G401 (cell line): ENCODE measurements around the gene KCTD4. TPM values are rescaled to one million over a fixed set of nuclear protein-coding genes. Genes with fewer than 3 reads are reported as not detected.
A peak's percentile ranks its signal among the peaks of the same experiment; 100 is the strongest.
"Not testable (repeated sequence)": the region's sequence is repeated elsewhere in the genome, so short reads cannot be mapped to it uniquely, and the experiment has no call there.

ENCODE experiments used
- DNase-seq: peaks from one replicate; pipeline ENCODE4 v3.0.0-alpha.2; 2015; ENCODE audit warnings: low spot score
- in situ Hi-C: cut with HindIII; loops from 2 replicates; pipeline ENCODE4 v1.10.0; 2016; ENCODE audit warnings: low sequenced_read_pairs, mixed read lengths
- total RNA-seq: library from RNA; depleted of rRNA; stranded (reverse); fragments of >200 nt; shearing (Covaris generic); gene quantifications from 2 replicates; pipeline ENCODE4 v1.2.3, GENCODE V29; 2014; rRNA removed

Gene KCTD4
- not detected in 2 replicates for total RNA-seq

DNA sequence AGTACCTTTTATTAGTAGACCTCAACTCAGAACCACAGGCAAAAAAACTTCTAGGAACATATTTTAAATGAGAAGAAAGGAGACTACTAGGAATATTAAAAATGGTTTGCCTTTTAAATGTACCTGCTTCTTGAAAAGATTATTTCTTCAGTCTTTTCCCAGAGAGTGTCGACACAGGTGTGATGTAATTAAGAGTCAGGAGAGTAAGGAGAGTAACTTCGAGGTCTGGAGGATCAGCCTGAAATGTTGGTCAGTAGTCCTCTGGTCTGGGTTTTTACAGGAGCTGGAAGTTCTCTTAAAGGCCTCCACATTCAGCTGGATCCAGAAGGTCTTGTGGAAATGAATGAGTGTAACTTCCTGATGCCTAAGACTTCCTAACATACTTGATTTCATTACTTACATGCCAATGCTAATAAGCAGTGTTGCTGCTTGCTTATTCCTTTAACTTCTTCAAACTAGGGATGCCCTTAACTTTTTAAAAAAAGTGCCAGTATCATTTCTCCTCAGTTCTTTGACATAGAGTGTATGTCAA is at the start of gene KCTD4:
TSS of gene KCTD4 (minus strand) at position 345 of the 532 bp plus-strand sequence. CDS start 6,478 bp downstream, outside the sequence.
- no peak for DNase-seq
- in situ Hi-C loops, result no loop called here

DNA sequence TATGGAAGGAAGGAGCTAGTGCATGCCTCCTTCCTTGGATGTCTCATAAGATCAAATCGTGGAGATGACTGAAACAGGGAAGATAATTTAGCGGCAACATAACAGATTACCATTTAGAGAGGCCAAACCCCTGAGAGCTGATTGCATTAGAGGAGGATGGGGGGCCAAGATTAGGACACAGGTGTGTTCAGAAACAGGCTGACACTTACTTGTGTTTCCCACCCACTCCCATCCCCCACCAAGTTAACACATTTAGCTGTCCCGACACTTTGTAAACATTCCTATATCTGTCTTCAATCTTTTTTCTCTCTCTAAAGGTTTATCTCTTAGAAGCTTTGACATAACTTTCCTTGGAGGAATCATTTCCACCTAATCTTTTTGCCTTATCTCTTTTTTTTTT is 48.8 kb upstream of the KCTD4 start:
- in situ Hi-C loops, result no loop called here
- DNase-seq, result no peak

DNA sequence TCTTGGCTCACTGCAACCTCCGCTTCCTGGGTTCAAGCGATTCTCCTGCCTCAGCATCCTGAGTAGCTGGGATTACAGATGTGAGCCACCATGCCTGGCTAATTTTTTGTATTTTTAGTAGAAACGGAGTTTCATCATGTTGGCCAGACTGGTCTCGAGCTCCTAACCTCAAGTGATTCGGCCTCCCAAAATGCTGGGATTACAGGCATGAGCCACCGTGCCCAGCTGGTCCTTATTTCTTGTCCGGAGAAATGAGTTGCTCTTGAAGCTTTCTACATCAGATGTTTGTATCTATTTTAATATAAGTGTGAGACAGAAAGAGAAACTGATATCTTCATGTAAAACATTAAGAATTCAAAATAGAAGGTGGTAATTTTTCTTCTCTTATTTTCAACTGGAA is 43.9 kb upstream of the KCTD4 start:
- in situ Hi-C loops, DNase-seq: not testable (repeated sequence)

DNA sequence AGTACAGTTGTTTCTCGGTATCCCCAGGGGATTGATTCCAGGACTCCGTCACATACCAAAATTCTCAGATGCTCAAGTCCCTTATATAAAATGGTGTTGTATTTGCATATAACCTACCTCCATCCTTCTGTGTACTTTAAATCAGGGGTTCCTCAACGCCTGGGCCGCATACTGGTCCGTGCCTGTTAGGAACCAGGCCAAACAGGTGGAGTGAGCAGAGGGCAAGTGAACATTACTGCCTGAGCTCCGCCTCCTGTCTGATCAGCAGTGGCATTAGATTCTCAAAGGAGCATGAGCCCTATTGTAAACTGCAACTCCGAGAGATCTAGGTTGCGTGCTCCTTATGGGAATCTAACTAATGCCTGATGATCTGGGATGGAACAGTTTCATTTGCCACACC is 42.2 kb upstream of the KCTD4 start:
- in situ Hi-C loops, result no loop called here
- no peak for DNase-seq

DNA sequence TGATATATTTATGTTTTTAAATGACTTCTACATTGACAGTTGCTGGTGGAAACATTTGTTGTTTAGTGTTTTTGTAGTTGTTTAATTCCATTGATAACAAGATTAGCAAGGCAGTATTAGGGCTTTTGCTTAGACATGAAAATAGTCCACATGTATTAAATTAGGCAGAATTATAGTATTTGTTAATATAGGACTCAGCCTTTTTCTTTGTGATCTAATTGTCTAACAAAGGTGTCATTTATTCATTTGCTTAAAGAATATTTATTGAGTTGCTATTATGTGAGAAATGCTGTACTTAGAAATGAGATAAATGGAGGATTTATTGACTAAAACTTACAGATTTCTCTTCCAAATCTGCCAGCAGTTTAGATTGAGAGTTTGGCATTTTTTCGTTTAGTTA is 41.7 kb upstream of the KCTD4 start:
- no peak for DNase-seq
- in situ Hi-C loops, result no loop called here

DNA sequence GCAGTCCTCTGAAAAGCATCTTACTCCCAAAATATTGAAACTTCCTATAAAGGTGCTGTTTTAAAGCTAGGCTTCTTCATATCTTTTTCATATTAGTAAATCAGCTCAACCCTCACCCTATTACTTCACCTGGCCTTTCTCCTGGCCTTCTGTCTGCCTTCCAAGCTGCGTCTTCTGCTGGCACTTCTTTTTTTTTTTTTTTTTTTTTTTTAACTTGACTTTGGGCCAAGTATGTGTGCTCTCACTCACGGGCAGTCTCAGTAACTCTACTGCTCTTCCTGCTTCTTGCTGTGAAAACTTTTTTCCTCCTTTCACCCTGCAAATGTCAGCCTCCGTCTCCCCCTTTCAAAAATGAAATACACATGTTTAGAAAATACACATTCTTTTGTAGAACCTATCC is 41.2 kb upstream of the KCTD4 start:
- in situ Hi-C loops, result no loop called here
- DNase-seq, result peak; percentile 53

DNA sequence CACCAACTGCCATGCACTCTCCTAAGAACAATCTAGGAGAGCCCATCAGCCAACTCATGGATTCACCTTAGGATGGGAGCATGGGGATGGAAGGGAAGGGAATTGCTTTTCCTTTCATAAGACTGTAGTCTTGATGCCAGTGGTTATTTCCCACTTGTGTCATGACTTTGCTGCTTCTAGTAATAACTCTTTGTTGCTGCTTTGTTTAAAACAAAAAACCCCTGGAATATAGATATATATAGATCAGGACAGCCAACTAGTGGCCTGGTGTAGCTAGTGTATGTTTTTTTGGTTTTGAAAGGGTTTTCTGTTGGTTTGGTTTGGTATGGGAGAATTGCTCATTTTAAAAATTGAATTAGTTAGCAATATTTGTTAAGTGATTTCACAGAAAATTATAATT is 39.3 kb upstream of the KCTD4 start:
- in situ Hi-C loops, result no loop called here
- no peak for DNase-seq

DNA sequence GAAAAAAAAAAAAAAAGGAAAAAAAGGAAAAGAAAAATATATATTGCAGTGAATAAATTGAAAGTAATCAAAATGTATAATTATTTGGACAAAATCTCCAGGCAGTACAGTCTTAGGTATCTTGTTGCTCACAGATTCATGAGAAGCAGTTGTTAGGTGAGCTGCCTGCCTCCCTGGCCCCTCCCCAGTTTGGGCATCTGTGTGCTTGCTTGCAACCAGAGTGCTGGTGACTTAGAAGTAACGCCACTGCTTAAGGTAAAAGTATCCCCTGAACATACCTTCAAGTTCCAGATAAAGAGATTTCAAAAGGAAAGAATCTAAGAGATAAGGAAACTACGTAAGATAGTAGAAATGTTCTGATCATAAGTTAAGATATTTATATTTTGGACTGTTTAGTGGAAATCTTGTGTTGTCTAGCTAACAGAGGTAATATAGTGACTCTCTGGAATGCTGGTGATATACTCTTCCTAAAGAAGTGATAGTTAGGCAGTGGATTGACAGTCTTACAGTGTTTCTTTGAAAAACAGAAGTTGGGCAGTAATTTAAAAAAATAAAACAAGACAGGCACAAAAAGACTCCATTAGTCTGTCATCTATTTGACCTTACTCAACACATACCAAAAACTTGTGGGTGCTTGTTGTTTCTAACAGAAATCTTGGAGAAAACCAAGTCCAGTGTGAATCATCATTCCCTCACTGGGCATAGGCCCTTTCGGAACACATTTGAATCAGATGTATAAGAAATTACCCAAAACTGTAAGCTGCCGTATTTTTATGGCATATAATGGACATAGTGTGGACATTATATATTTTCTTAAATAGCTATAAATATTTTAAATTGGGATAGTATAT is 38.3 kb upstream of the KCTD4 start:
- no peak for DNase-seq
- in situ Hi-C loops, result no loop called here

DNA sequence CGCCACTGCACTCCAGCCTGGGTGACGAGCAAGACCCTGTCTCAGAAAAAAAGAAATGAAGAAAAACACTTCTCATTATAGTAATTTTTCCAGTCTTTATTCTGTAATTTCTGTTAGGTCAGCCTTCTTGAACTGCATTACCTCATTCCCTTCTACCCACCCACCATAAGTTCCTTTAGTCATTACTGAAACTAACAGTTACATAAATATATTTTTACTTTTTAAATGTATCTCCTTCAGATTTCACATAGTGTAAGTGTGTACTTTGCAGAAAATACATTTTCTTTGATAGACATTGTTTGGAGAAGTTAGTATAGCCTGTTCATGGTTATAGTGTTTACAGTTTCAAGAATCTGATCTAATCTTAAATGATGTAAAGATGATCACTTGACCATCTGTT is 31.7 kb upstream of the KCTD4 start:
- DNase-seq, result no peak
- in situ Hi-C loops, result no loop called here

DNA sequence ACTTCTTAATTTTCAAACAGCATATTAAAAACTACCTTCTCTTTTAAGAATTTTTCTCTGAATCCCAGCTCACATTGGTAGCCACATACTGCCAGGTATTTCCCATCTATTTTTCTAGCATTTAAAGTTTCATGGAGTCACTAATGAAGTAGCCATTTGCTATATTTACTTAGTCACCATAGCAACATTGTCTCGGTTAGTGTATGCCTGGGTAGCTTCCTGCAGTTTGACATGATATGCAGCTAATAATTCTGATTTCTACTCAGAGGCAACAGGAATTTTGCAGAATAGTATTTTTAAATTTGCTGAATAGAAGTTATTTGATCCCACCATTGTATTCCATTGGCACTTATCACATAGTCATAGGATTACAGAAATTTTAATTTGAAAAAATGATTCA is 30.9 kb upstream of the KCTD4 start:
- no peak for DNase-seq
- in situ Hi-C loops, result no loop called here

DNA sequence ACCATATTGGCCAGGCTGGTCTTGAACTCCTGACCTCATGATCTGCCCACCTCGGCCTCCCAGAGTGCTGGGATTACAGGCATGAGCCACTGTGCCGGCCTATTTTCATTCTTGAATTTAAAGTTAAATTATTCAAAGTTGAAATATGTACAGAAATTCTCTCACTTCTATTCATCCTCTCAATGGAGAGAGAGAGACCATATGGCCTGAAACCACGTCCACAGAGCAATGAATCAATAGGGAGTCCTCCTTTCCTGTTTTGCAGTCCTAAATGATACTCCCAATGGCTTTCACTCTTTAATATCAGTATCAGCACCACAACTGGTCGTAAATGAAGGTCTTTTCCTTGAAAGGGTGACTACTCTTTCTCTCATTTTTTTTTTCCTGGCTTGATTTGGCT is 30.5 kb upstream of the KCTD4 start:
- in situ Hi-C loops, result no loop called here

DNA sequence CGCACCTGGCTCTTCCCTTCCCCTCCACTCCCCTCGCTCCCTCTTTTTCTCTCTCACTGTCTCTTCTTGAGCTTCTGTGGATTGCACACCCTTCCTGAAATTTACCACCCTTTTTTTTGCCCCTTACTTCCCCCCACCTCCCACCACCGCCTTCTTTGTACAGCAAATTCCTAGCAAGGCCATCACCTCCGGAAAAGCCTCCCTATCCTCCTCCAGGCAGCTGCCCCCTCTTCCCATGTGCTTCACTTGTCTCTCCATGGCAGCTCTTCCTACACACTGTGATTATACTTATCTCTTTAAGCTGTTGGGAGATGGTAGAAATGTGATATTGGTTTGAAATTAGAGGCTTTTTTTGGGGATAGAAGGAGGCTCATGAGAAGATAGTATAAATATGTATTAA is 28.3 kb upstream of the KCTD4 start:
- in situ Hi-C loops, result no loop called here
- no peak for DNase-seq

More for the DNA sequence above, 30.5 kb upstream of the KCTD4 start:
- no peak for DNase-seq

DNA sequence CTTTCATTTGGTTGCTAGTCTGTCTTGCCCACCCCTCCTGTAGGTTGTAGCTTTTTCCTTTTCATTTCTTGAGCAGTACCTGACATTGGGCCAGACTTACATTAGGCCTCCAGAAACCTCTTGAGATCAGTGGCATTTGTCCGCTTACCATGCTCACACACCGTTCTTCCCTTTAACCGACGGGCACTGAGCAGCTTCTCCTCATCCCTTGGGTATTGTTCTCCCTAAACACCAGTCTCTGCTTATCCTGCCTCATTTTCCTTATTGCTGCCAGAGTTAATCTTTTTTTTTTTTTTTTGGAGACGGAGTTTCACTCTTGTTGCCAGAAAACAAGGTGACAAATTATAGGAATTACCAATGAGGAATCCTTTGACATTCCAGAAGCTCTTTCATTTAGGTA is 27.2 kb upstream of the KCTD4 start:
- DNase-seq, result no peak
- in situ Hi-C loops, result no loop called here

DNA sequence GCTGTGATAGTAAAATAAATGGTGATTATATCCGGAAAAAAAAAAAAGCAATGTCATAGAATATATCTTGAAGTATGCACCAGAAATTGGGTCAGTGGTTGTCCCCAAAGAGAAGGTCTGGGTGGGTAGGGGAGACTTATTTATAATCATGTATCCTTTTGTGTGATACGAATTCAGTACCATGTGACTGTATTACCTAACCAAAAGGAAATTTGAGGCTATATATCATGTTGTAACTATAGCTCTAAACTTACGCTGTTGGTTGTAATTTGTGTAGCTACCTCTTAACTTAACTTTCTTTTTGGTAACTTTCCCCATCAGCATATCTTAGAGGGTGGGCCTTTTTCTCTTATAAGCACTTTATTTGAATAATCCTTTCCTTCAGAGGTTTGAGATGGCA is 25.2 kb upstream of the KCTD4 start:
- in situ Hi-C loops, result no loop called here
- no peak for DNase-seq

DNA sequence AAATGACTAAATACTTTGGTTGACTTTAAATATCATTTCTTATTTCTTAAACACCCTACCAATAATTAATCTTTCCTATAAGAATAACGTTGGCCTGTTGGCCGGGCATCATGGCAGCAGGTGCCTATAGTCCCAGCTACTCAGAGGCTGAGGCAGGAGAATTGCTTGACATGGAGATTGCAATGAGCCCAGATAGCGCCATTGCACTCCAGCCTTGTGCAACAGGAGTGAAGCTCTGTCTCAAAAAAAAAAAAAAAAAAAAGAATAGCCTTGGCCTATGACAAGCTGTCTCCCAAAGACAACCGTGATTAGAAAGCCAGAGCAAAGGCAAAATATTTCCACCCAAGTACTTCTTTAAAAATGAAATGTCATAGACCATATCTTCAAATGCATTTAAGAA is 24.5 kb upstream of the KCTD4 start:
- in situ Hi-C loops, result no loop called here
- DNase-seq, result no peak

DNA sequence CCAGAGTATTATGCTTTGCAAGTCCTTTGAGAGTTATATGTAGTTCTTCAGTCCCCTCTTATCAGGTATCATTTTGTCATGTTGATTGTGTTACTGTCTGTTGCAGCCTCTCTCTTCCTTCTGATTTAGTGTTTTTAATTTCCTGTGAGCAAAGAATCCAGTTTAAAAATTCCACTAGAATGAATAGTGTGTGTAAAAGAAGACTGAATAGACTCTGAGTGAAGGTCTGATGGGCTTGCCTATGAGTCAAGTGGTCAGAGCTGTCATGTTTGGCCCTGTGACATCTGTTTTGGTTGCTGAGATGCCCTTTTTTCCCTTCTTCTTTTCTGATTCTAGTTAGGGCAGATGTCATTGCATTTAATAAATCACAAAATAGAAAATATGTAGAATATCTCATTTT is 23.3 kb upstream of the KCTD4 start:
- in situ Hi-C loops, result no loop called here
- no peak for DNase-seq

DNA sequence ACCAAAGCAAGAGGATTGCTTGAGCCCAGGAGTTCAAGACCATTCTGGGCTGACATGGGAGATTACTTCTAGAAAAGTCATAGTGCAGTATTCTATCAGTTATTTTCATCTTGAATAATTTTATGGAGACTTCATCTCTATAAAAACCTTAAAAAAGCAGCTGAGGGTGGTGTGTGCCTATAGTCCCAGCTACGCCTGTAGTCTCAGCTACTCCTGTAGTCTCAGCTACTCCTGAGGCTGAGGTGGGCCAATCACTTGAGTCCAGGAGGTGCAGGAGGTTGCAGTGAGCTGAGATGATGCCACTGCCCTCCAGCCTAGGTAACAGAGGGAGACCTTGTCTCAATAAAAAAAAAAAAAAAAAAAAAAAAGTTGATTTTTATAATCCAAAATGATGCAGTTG is 22.1 kb upstream of the KCTD4 start:
- in situ Hi-C loops, result no loop called here
- DNase-seq, result no peak

DNA sequence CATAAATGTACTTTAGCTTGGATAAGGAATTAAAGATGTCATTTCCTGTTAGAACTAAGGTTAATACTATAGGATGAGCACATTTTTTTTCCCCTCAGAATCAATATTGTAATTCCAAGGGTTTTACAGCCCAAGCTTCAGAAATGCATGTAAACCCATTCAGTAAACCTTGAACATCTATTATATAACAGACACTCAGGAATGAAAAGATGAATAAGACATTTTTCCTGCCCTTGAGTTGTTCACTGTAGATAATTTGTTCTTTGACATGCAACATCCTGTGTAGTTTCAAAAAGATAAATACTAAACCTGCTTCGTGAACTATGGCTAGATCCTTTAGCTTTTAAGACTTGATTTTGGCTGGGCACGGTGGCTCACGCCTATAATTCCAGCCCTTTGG is 21.7 kb upstream of the KCTD4 start:
- DNase-seq, result no peak
- in situ Hi-C loops, result no loop called here

DNA sequence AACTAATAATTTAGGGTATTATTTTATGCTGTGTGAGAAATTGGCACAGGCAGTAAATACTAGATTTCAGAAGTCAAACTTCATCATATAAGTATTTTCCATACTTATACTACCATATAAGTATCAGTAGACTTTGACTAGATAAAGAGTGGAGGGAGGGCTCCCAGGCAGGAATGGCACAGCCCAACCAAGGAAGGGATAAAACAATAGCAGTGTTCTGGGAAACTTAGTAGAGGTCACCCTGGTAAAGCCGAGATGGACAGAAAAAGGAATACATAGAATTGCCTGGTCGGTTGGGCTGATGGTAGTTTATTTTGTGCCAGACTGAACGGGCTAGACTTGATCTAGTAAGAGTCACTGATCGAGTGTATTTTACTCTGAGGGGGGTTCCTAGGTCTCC is 19.6 kb upstream of the KCTD4 start:
- DNase-seq, result no peak
- in situ Hi-C loops, result no loop called here

DNA sequence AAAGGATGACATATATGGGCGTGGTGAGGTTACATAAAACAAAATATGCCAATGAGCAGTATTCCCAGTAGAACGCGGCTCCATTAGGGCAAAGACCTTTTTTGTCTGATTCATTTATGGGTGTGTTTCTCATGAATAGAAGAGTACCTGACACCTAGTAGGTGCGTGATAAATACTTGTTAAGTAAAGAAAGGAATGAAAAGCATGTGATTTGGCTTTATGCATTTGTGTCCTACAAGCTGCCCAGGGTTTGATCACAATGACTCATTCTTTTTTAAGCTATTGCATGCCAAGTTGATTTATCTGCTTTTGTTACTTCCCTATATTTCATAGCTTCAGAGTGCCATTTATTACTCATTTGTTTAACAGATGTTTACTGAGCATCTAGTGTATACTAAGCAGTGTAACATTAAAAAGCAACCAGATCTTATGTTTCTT is 19.1 kb upstream of the KCTD4 start:
- DNase-seq, result no peak
- in situ Hi-C loops, result no loop called here
